Measurements from ENCODE around the gene TET2. TPM values are rescaled to one million over a fixed set of nuclear protein-coding genes. Genes with fewer than 3 reads are reported as not detected.

TET2 gene
- total RNA-seq, 1 experiment from 2014 or later = 7.0 TPM

- Histone ChIP-seq H3K36me3 (ENCODE audit: control insufficient read depth, insufficient read depth, low read length) (no peaks in the 10 kb centered on the region), H3K27me3 (ENCODE audit: control insufficient read depth, insufficient read depth, low read length) (no peaks in the 10 kb centered on the region), H3K4me1 (ENCODE audit: control insufficient read depth, insufficient read depth, low read length) (no peaks in the 10 kb centered on the region), H3K4me3 (ENCODE audit: low read depth in 2 of 2, low read length in 2 of 2) (no peak overlapping the region), H3K9me3 (ENCODE audit: control insufficient read depth, insufficient read depth, low read depth, low read length) (no peaks in the 10 kb centered on the region), H3K27ac (ENCODE audit: low read length) (no peak overlapping the region)
- no TSS peak for BruUV-seq (replicated peaks)
- in situ Hi-C loops (cut with HindIII; ENCODE audit: low pct_unique_long_range_greater_than_20kb, low sequenced_read_pairs) (no loop called here), intact Hi-C loops (cut with micrococcal nuclease; ENCODE audit: unreplicated experiment) (no loop called here)
- no peak for TF ChIP-seq CTCF (IDR thresholded peaks at IDR 0.05)
- TF ChIP-seq TCF7L2 (IDR thresholded peaks at IDR 0.05; ENCODE audit: low read depth, low read length) = no peak
- no peak for TF ChIP-seq SIN3A (IDR thresholded peaks at IDR 0.05; ENCODE audit: borderline replicate concordance, insufficient read depth, low read depth, low read length)
- TF ChIP-seq REST (IDR thresholded peaks at IDR 0.05; ENCODE audit: insufficient read depth in 1 of 2, low read depth in 2 of 2, low read length in 1 of 2) = no peak
- TF ChIP-seq POLR2AphosphoS5 (IDR thresholded peaks at IDR 0.05; ENCODE audit: low read depth, low read length) = no peak
- POLR2A ChIA-PET = no interaction called here
- DNase-seq (ENCODE audit: low read depth, low spot score) (no peak), ATAC-seq (no peak)
- CTCF ChIA-PET = no interaction called here
Observed at GRCh38 chr4:105133976-105134375, 12.7 kb upstream of the TET2 start.

GRCh38 chr4:105135785-105136184 is 10.9 kb upstream of the TET2 start:
- ATAC-seq = no peak
- no peak for DNase-seq (ENCODE audit: low read depth, low spot score)
- in situ Hi-C loops (cut with HindIII; ENCODE audit: low pct_unique_long_range_greater_than_20kb, low sequenced_read_pairs) = no loop called here
- intact Hi-C loops (cut with micrococcal nuclease; ENCODE audit: unreplicated experiment) = no loop called here
- no TSS peak for BruUV-seq (replicated peaks)
- ChIA-PET CTCF (no interaction called here), POLR2A (no interaction called here)
- Histone ChIP-seq H3K4me1 (ENCODE audit: control insufficient read depth, insufficient read depth, low read length) (no peaks in the 10 kb centered on the region), H3K27ac (ENCODE audit: low read length) (no peak overlapping the region), H3K9me3 (ENCODE audit: control insufficient read depth, insufficient read depth, low read depth, low read length) (no peaks in the 10 kb centered on the region), H3K27me3 (ENCODE audit: control insufficient read depth, insufficient read depth, low read length) (no peaks in the 10 kb centered on the region), H3K4me3 (ENCODE audit: low read depth in 2 of 2, low read length in 2 of 2) (no peak overlapping the region), H3K36me3 (ENCODE audit: control insufficient read depth, insufficient read depth, low read length) (no peaks in the 10 kb centered on the region)
- no peak for TF ChIP-seq TCF7L2 (IDR thresholded peaks at IDR 0.05; ENCODE audit: low read depth, low read length)
- no peak for TF ChIP-seq POLR2AphosphoS5 (IDR thresholded peaks at IDR 0.05; ENCODE audit: low read depth, low read length)

GRCh38 chr4:105137121-105137875 is 9.4 kb upstream of the TET2 start:
- H3K4me3 ChIP-seq (ENCODE audit: low read depth in 2 of 2, low read length in 2 of 2) = no peak overlapping the region
- H3K27ac ChIP-seq (ENCODE audit: low read length) = no peak overlapping the region
- ATAC-seq (no peak), DNase-seq (ENCODE audit: low read depth, low spot score) (no peak)
- POLR2A ChIA-PET = no interaction called here
- CTCF ChIA-PET = no interaction called here
- no peaks in the 10 kb centered on the region for H3K9me3 ChIP-seq (ENCODE audit: control insufficient read depth, insufficient read depth, low read depth, low read length)
- H3K27me3 ChIP-seq (ENCODE audit: control insufficient read depth, insufficient read depth, low read length) = no peaks in the 10 kb centered on the region
- H3K4me1 ChIP-seq (ENCODE audit: control insufficient read depth, insufficient read depth, low read length) = no peaks in the 10 kb centered on the region
- in situ Hi-C loops (cut with HindIII; ENCODE audit: low pct_unique_long_range_greater_than_20kb, low sequenced_read_pairs) = no loop called here
- intact Hi-C loops (cut with micrococcal nuclease; ENCODE audit: unreplicated experiment) = no loop called here
- BruUV-seq (replicated peaks) = no TSS peak
- no peaks in the 10 kb centered on the region for H3K36me3 ChIP-seq (ENCODE audit: control insufficient read depth, insufficient read depth, low read length)
- TF ChIP-seq REST (IDR thresholded peaks at IDR 0.05; ENCODE audit: insufficient read depth in 1 of 2, low read depth in 2 of 2, low read length in 1 of 2) (no peak), SIN3A (IDR thresholded peaks at IDR 0.05; ENCODE audit: borderline replicate concordance, insufficient read depth, low read depth, low read length) (no peak), CTCF (IDR thresholded peaks at IDR 0.05) (no peak), POLR2AphosphoS5 (IDR thresholded peaks at IDR 0.05; ENCODE audit: low read depth, low read length) (no peak), TCF7L2 (IDR thresholded peaks at IDR 0.05; ENCODE audit: low read depth, low read length) (no peak)

Measured in Panc1 (cell line).